Measurements from ENCODE around the gene FAM237B.

The FAM237B gene

GRCh38 chr7:90271753-90272152 lies 49.4 kb downstream of the FAM237B start:
- Histone ChIP-seq H2BK15ac (replicated peaks; ENCODE audit: low read depth) (no peak overlapping the region), H3K4me1 (ENCODE audit: control insufficient read depth, low read depth, low read length) (no peaks in the 10 kb centered on the region), H3K27ac (ENCODE audit: low read depth, low read length) (no peak overlapping the region), H4K8ac (ENCODE audit: low read depth, low read length) (no peak overlapping the region), H3K4me2 (ENCODE audit: low read length) (no peak overlapping the region), H2AK5ac (ENCODE audit: low read length) (no peak overlapping the region), H3K79me1 (ENCODE audit: low read length) (no peaks in the 10 kb centered on the region), H3K79me2 (ENCODE audit: control insufficient read depth, insufficient read depth, low read length) (no peaks in the 10 kb centered on the region), H3K18ac (ENCODE audit: low read length) (no peak overlapping the region), H3K56ac (ENCODE audit: low read length) (no peak overlapping the region), H2BK120ac (ENCODE audit: low read depth, low read length) (no peak overlapping the region), H3K4ac (ENCODE audit: low read depth, low read length) (no peak overlapping the region), H3K4me3 (ENCODE audit: low read length) (no peak overlapping the region), H3K36me3 (ENCODE audit: control insufficient read depth, insufficient read depth, low read length) (no peaks in the 10 kb centered on the region), H3K9ac (ENCODE audit: low read length) (no peak overlapping the region), H3K27me3 (ENCODE audit: insufficient read depth, low read length, poor library complexity) (no peaks in the 10 kb centered on the region), H4K5ac (ENCODE audit: low read length) (no peak overlapping the region), H2BK5ac (ENCODE audit: low read length) (no peak overlapping the region), H3K23ac (ENCODE audit: low read length) (no peak overlapping the region)
- no peak for DNase-seq
- no CpG with 5 or more reads among the region's 2 CpGs for WGBS (ENCODE audit: extremely low coverage, insufficient coverage, low lambda C conversion rate)

- H2BK120ac ChIP-seq (ENCODE audit: low read depth, low read length): no peak overlapping the region
- H3K18ac ChIP-seq (ENCODE audit: low read length): no peak overlapping the region
- H3K4ac ChIP-seq (ENCODE audit: low read depth, low read length): no peak overlapping the region
- H2BK5ac ChIP-seq (ENCODE audit: low read length): no peak overlapping the region
- no peak overlapping the region for H3K56ac ChIP-seq (ENCODE audit: low read length)
- H2AK5ac ChIP-seq (ENCODE audit: low read length): no peak overlapping the region
- H3K4me2 ChIP-seq (ENCODE audit: low read length): no peak overlapping the region
- H4K8ac ChIP-seq (ENCODE audit: low read depth, low read length): no peak overlapping the region
- H3K79me2 ChIP-seq (ENCODE audit: control insufficient read depth, insufficient read depth, low read length): no peaks in the 10 kb centered on the region
- DNase-seq: no peak
- H3K4me1 ChIP-seq (ENCODE audit: control insufficient read depth, low read depth, low read length): no peaks in the 10 kb centered on the region
- no peak overlapping the region for H2BK15ac ChIP-seq (replicated peaks; ENCODE audit: low read depth)
- no peaks in the 10 kb centered on the region for H3K79me1 ChIP-seq (ENCODE audit: low read length)
- no peak overlapping the region for H3K23ac ChIP-seq (ENCODE audit: low read length)
- H3K36me3 ChIP-seq (ENCODE audit: control insufficient read depth, insufficient read depth, low read length): no peaks in the 10 kb centered on the region
- no CpG with 5 or more reads among the region's 2 CpGs for WGBS (ENCODE audit: extremely low coverage, insufficient coverage, low lambda C conversion rate)
- no peak overlapping the region for H3K27ac ChIP-seq (ENCODE audit: low read depth, low read length)
- no peak overlapping the region for H3K4me3 ChIP-seq (ENCODE audit: low read length)
- H3K9ac ChIP-seq (ENCODE audit: low read length): no peak overlapping the region
- H4K5ac ChIP-seq (ENCODE audit: low read length): no peak overlapping the region
- no peaks in the 10 kb centered on the region for H3K27me3 ChIP-seq (ENCODE audit: insufficient read depth, low read length, poor library complexity)
Measured at GRCh38 chr7:90270431-90271178, 50.5 kb downstream of the FAM237B start.

- H3K18ac ChIP-seq (ENCODE audit: low read length): no peak overlapping the region
- H4K5ac ChIP-seq (ENCODE audit: low read length): no peak overlapping the region
- no peaks in the 10 kb centered on the region for H3K27me3 ChIP-seq (ENCODE audit: insufficient read depth, low read length, poor library complexity)
- H3K23ac ChIP-seq (ENCODE audit: low read length): no peak overlapping the region
- H4K8ac ChIP-seq (ENCODE audit: low read depth, low read length): no peak overlapping the region
- no peak overlapping the region for H3K56ac ChIP-seq (ENCODE audit: low read length)
- H2BK15ac ChIP-seq (replicated peaks; ENCODE audit: low read depth): no peak overlapping the region
- no peak overlapping the region for H2BK120ac ChIP-seq (ENCODE audit: low read depth, low read length)
- H3K4ac ChIP-seq (ENCODE audit: low read depth, low read length): no peak overlapping the region
- no peak overlapping the region for H2BK5ac ChIP-seq (ENCODE audit: low read length)
- H3K9ac ChIP-seq (ENCODE audit: low read length): no peak overlapping the region
- H2AK5ac ChIP-seq (ENCODE audit: low read length): no peak overlapping the region
- no peaks in the 10 kb centered on the region for H3K79me2 ChIP-seq (ENCODE audit: control insufficient read depth, insufficient read depth, low read length)
- no peaks in the 10 kb centered on the region for H3K36me3 ChIP-seq (ENCODE audit: control insufficient read depth, insufficient read depth, low read length)
- H3K4me3 ChIP-seq (ENCODE audit: low read length): no peak overlapping the region
- no peaks in the 10 kb centered on the region for H3K4me1 ChIP-seq (ENCODE audit: control insufficient read depth, low read depth, low read length)
- H3K4me2 ChIP-seq (ENCODE audit: low read length): no peak overlapping the region
- DNase-seq: no peak
- no peak overlapping the region for H3K27ac ChIP-seq (ENCODE audit: low read depth, low read length)
- no CpG with 5 or more reads among the region's 1 CpG for WGBS (ENCODE audit: extremely low coverage, insufficient coverage, low lambda C conversion rate)
- no peaks in the 10 kb centered on the region for H3K79me1 ChIP-seq (ENCODE audit: low read length)
Measured at GRCh38 chr7:90269163-90269562, 51.9 kb downstream of the FAM237B start.

GRCh38 chr7:90267263-90267858 lies 53.7 kb downstream of the FAM237B start:
- no CpG with 5 or more reads among the region's 5 CpGs for WGBS (ENCODE audit: extremely low coverage, insufficient coverage, low lambda C conversion rate)
- no peak overlapping the region for H3K27ac ChIP-seq (ENCODE audit: low read depth, low read length)

GRCh38 chr7:90266808-90267207 lies 54.3 kb downstream of the FAM237B start:
- H3K4me1 ChIP-seq (ENCODE audit: control insufficient read depth, low read depth, low read length): no peaks in the 10 kb centered on the region
- WGBS (ENCODE audit: extremely low coverage, insufficient coverage, low lambda C conversion rate): no CpG with 5 or more reads among the region's 3 CpGs

More at GRCh38 chr7:90267263-90267858, 53.7 kb downstream of the FAM237B start:
- no peaks in the 10 kb centered on the region for H3K36me3 ChIP-seq (ENCODE audit: control insufficient read depth, insufficient read depth, low read length)
- no peak overlapping the region for H4K8ac ChIP-seq (ENCODE audit: low read depth, low read length)
- H3K27me3 ChIP-seq (ENCODE audit: insufficient read depth, low read length, poor library complexity): no peaks in the 10 kb centered on the region
- DNase-seq: no peak
- no peak overlapping the region for H2AK5ac ChIP-seq (ENCODE audit: low read length)
- H3K79me1 ChIP-seq (ENCODE audit: low read length): no peaks in the 10 kb centered on the region
- H2BK120ac ChIP-seq (ENCODE audit: low read depth, low read length): no peak overlapping the region
- no peaks in the 10 kb centered on the region for H3K79me2 ChIP-seq (ENCODE audit: control insufficient read depth, insufficient read depth, low read length)
- H2BK5ac ChIP-seq (ENCODE audit: low read length): no peak overlapping the region
- no peaks in the 10 kb centered on the region for H3K4me1 ChIP-seq (ENCODE audit: control insufficient read depth, low read depth, low read length)
- H3K4me3 ChIP-seq (ENCODE audit: low read length): no peak overlapping the region
- H3K4me2 ChIP-seq (ENCODE audit: low read length): no peak overlapping the region
- H3K18ac ChIP-seq (ENCODE audit: low read length): no peak overlapping the region
- no peak overlapping the region for H3K23ac ChIP-seq (ENCODE audit: low read length)
- H3K56ac ChIP-seq (ENCODE audit: low read length): no peak overlapping the region
- H3K4ac ChIP-seq (ENCODE audit: low read depth, low read length): no peak overlapping the region
- H3K9ac ChIP-seq (ENCODE audit: low read length): no peak overlapping the region
- H2BK15ac ChIP-seq (replicated peaks; ENCODE audit: low read depth): no peak overlapping the region
- no peak overlapping the region for H4K5ac ChIP-seq (ENCODE audit: low read length)

More at GRCh38 chr7:90266808-90267207, 54.3 kb downstream of the FAM237B start:
- no peak for DNase-seq
- Histone ChIP-seq H3K27ac (ENCODE audit: low read depth, low read length) (no peak overlapping the region), H3K56ac (ENCODE audit: low read length) (no peak overlapping the region), H2BK5ac (ENCODE audit: low read length) (no peak overlapping the region), H3K79me2 (ENCODE audit: control insufficient read depth, insufficient read depth, low read length) (no peaks in the 10 kb centered on the region), H3K4me3 (ENCODE audit: low read length) (no peak overlapping the region), H3K4me2 (ENCODE audit: low read length) (no peak overlapping the region), H3K4ac (ENCODE audit: low read depth, low read length) (no peak overlapping the region), H3K9ac (ENCODE audit: low read length) (no peak overlapping the region), H2AK5ac (ENCODE audit: low read length) (no peak overlapping the region), H3K18ac (ENCODE audit: low read length) (no peak overlapping the region), H3K36me3 (ENCODE audit: control insufficient read depth, insufficient read depth, low read length) (no peaks in the 10 kb centered on the region), H2BK120ac (ENCODE audit: low read depth, low read length) (no peak overlapping the region), H3K79me1 (ENCODE audit: low read length) (no peaks in the 10 kb centered on the region), H3K27me3 (ENCODE audit: insufficient read depth, low read length, poor library complexity) (no peaks in the 10 kb centered on the region), H4K5ac (ENCODE audit: low read length) (no peak overlapping the region), H3K23ac (ENCODE audit: low read length) (no peak overlapping the region), H2BK15ac (replicated peaks; ENCODE audit: low read depth) (no peak overlapping the region), H4K8ac (ENCODE audit: low read depth, low read length) (no peak overlapping the region)

All from mesendoderm (in vitro differentiated cells).